Fibroblast of gingiva (primary cell): ENCODE measurements around the gene LMO2.

Experiments used
- DNase-seq: peaks from one replicate; pipeline ENCODE4 v3.0.0-alpha.2; 2011; ENCODE audit warnings: low read depth

LMO2 gene

GRCh38 chr11:33913991-33914390 is 22.1 kb upstream of the LMO2 start:
- DNase-seq: no peak

GRCh38 chr11:33912405-33913361 is 20.8 kb upstream of the LMO2 start:
- peak; percentile 80 for DNase-seq

- DNase-seq: no peak
These were observed 19.1 kb upstream of the LMO2 start for GRCh38 chr11:33910958-33911339.

- no peak for DNase-seq
These were observed 18.6 kb upstream of the LMO2 start for GRCh38 chr11:33910296-33910957.

- DNase-seq: no peak
These were observed 17.7 kb upstream of the LMO2 start for GRCh38 chr11:33909552-33909951.

GRCh38 chr11:33909150-33909549 is 17.3 kb upstream of the LMO2 start:
- DNase-seq: no peak

- DNase-seq: no peak
These were observed 15.5 kb upstream of the LMO2 start for GRCh38 chr11:33907421-33907820.

- no peak for DNase-seq
These were observed 14.8 kb upstream of the LMO2 start for GRCh38 chr11:33906484-33907186.

- no peak for DNase-seq
These were observed 12.2 kb upstream of the LMO2 start for GRCh38 chr11:33904102-33904501.

- DNase-seq: no peak
These were observed 8.4 kb upstream of the LMO2 start for GRCh38 chr11:33900159-33900840.

GRCh38 chr11:33899400-33900037 is 7.6 kb upstream of the LMO2 start:
- DNase-seq: peak; percentile 66

GRCh38 chr11:33898957-33899356 is 7.1 kb upstream of the LMO2 start:
- DNase-seq: no peak

- DNase-seq: no peak
These were observed 6.0 kb upstream of the LMO2 start for GRCh38 chr11:33897761-33898375.

GRCh38 chr11:33896911-33897310 is 5.0 kb upstream of the LMO2 start:
- DNase-seq: no peak

GRCh38 chr11:33895752-33896137 is 3.9 kb upstream of the LMO2 start:
- DNase-seq: no peak

- DNase-seq: no peak
These were observed 2.5 kb upstream of the LMO2 start for GRCh38 chr11:33894398-33894746.

GRCh38 chr11:33893711-33894397 is 2.0 kb upstream of the LMO2 start:
- no peak for DNase-seq

GRCh38 chr11:33892906-33893594 is 1.2 kb upstream of the LMO2 start:
- DNase-seq: no peak

- no peak for DNase-seq
These were observed 2.0 kb downstream of the LMO2 start for GRCh38 chr11:33889821-33890378.

- no peak for DNase-seq
These were observed 2.6 kb downstream of the LMO2 start for GRCh38 chr11:33889296-33889695.
